Urinary bladder (tissue), 4 donors: ENCODE data around the gene ESYT3. TPM values are rescaled to one million over a fixed set of nuclear protein-coding genes. Genes with fewer than 3 reads are reported as not detected.
"Not testable (repeated sequence)": the region's sequence is repeated elsewhere in the genome, so short reads cannot be mapped to it uniquely, and the experiment has no call there.

Experiments used
- DNase-seq: peaks from one replicate; pipeline ENCODE4 v3.0.0-alpha.2; 2015; ENCODE audit errors: extremely low spot score
- H3K27ac ChIP-seq: one replicate; pipeline ENCODE4 v1.5.1; 2013; ENCODE audit warnings: low read depth, mild to moderate bottlenecking, moderate library complexity
- H3K36me3 ChIP-seq: one replicate; pipeline ENCODE4 v1.6.1; 2013; ENCODE audit warnings: mild to moderate bottlenecking, moderate library complexity; ENCODE audit not compliant: insufficient read depth
- H3K4me1 ChIP-seq: one replicate; pipeline ENCODE4 v1.6.1; 2013; ENCODE audit warnings: mild to moderate bottlenecking, moderate library complexity; ENCODE audit not compliant: insufficient read depth
- H3K4me3 ChIP-seq: one replicate; pipeline ENCODE4 v1.5.1; 2013; ENCODE audit warnings: low read depth, low read length
- WGBS: extraction: QIAGEN DNeasy Blood & Tissue Kit; methylation state at CpG from one replicate; pipeline ENCODE4 v1.1.7; 2013; 5-methylcytosine and 5-hydroxymethylcytosine counted together
- polyA plus RNA-seq: library from polyadenylated mRNA; stranded (reverse); fragments of 200-250 nt; gene quantifications from one replicate; pipeline ENCODE4 v1.2.3, GENCODE V29; 2013
- total RNA-seq: library from RNA; depleted of rRNA; stranded (reverse); fragments of >200 nt; gene quantifications from one replicate; pipeline ENCODE4 v1.2.3, GENCODE V29; 2014
- donor health status: healthy with polysubstance abuse.
- donor health status: healthy.

The ESYT3 gene
- total and polyA plus RNA-seq, 2 donors = 2.4 to 3.2 TPM

DNA sequence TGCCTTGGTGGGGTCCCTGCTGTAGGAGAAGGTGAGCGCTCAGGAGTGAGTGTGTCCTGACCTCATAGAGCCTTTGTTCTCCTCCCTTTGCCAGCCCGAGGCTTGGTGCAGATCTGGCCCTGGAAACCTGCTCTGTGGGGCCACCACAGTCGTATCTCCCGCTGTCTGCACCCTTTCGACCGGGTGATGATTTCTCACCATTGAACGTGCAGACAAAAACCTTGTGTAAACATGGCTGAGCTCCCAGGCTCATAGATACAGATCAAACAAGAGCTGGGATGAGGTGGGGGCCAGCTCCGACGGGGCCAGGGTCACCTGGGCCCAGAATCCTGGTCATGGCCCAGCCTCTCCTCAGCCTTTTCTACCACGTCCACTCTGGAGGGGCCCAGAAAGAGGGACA lies 34.6 kb upstream of the ESYT3 start:
- WGBS = 62% methylated on average over 10 of the region's 10 CpGs
- H3K27ac ChIP-seq = no peak overlapping the region

DNA sequence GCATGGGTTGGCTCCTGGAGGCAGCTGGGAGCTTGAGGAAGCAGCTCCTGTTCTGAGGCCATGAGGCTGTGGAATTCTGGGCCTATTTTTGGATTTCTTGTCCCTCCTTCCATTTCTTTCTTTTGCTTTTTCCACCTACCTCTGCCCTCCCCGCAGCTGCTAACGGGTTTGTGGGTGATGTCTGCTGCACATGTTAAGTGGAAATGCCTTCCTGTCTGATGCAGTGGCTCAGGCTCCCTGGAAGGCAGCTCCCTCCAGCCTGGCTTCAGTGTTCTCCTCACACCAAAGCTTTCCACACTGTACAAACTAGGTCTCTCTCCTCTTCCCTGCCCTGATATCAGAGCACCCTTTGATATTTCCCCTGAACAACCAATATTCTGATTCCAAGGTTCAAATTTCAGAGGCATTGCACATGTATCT lies 33.8 kb upstream of the ESYT3 start:
- no peak for DNase-seq
- H3K4me3 ChIP-seq = no peak overlapping the region
- H3K36me3 ChIP-seq = no peaks in the 10 kb centered on the region
- H3K4me1 ChIP-seq = no peaks in the 10 kb centered on the region
- H3K27ac ChIP-seq = no peak overlapping the region
- WGBS = 61% methylated on average over 2 of the region's 2 CpGs

More for the DNA sequence above, 34.6 kb upstream of the ESYT3 start:
- Histone ChIP-seq H3K36me3 (no peaks in the 10 kb centered on the region), H3K4me1 (no peaks in the 10 kb centered on the region), H3K4me3 (no peak overlapping the region)
- DNase-seq = no peak

- Histone ChIP-seq H3K4me1 (no peaks in the 10 kb centered on the region), H3K27ac (no peak overlapping the region), H3K4me3 (no peak overlapping the region), H3K36me3 (no peaks in the 10 kb centered on the region)
- no peak for DNase-seq
- WGBS = 88% methylated on average over 7 of the region's 7 CpGs
Observed at GRCh38 chr3:138401834-138402233, 32.6 kb upstream of the ESYT3 start.

GRCh38 chr3:138404121-138404520 lies 30.3 kb upstream of the ESYT3 start:
- Histone ChIP-seq H3K4me1 (no peaks in the 10 kb centered on the region), H3K4me3 (no peak overlapping the region), H3K36me3 (no peaks in the 10 kb centered on the region), H3K27ac (no peak overlapping the region)
- no peak for DNase-seq
- WGBS = 95% methylated on average over 6 of the region's 6 CpGs

DNA sequence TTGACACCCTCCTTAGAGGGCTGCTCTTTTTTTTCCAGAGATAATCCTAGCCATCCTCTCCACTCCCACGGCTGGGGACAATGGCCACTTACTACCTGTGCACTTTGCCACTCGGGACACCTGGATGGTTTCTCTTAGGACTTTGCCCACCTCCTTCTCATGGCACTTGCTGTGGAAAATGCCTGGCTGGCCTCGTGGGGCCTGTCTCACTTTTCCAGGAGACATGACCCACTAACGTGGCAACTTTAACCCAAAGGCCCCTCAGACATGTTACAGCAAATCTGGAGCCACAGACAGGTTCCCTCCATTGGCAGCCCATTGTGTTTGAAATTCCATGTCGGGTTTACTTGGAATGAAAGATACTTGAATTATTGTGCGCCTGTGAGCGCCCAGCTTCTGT lies 29.4 kb upstream of the ESYT3 start:
- no peak overlapping the region for H3K4me3 ChIP-seq
- H3K27ac ChIP-seq = no peak overlapping the region
- WGBS = 93% methylated on average over 7 of the region's 7 CpGs
- H3K4me1 ChIP-seq = no peaks in the 10 kb centered on the region
- no peak for DNase-seq
- H3K36me3 ChIP-seq = no peaks in the 10 kb centered on the region

- no peak for DNase-seq
- 83% methylated on average over 5 of the region's 5 CpGs for WGBS
- H3K4me1 ChIP-seq = no peaks in the 10 kb centered on the region
- no peaks in the 10 kb centered on the region for H3K36me3 ChIP-seq
- no peak overlapping the region for H3K27ac ChIP-seq
- H3K4me3 ChIP-seq = no peak overlapping the region
Observed at GRCh38 chr3:138405486-138405885, 28.9 kb upstream of the ESYT3 start.

- 89% methylated on average over 2 of the region's 2 CpGs for WGBS
- Histone ChIP-seq H3K4me1 (no peaks in the 10 kb centered on the region), H3K27ac (no peak overlapping the region), H3K36me3 (no peaks in the 10 kb centered on the region), H3K4me3 (no peak overlapping the region)
- DNase-seq = no peak
Observed at GRCh38 chr3:138406606-138407005, 27.8 kb upstream of the ESYT3 start.

GRCh38 chr3:138407236-138407907 lies 27.0 kb upstream of the ESYT3 start:
- H3K27ac ChIP-seq = no peak overlapping the region
- no peak for DNase-seq
- H3K4me1 ChIP-seq = no peaks in the 10 kb centered on the region
- no peaks in the 10 kb centered on the region for H3K36me3 ChIP-seq
- no peak overlapping the region for H3K4me3 ChIP-seq
- 82% methylated on average over 3 of the region's 3 CpGs for WGBS

DNA sequence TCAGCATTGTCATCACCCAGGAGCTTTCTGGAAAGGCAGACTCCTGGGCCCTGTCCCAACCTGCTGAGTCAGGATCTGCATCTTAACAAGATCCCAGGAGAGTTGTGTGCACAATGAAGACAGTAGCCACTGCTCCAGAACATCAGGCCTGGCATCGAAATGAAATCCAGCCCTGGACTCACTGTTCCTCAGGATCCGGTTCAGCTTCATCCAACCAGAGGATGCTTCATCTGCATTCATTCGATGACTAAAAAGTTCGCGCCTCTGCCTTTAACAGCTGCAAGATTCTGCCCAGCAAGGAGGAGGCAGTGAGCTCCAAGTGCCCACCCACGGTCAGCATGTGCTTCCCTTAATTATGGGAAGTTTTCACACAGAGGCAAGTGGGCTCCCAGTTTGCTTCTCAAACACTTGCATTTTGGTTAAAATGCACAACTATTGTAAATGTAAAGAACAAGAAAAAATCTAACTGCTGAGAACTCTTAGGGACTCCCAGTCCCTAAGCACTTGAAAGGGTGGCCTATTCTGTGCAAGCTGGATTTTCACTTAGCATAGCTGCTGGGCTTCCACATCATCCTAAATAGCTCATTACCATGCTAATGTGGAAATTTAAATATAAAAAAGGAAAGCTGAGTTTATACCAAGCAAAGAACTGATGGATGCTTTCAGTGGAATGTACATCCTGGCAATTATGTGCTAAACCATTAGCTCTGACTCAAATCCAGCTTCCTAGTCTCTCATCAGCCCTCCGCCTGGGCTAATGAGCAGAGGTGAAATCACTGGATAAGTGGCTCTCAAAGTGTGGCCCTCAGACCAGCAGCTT lies 25.5 kb upstream of the ESYT3 start:
- Histone ChIP-seq H3K4me1 (no peaks in the 10 kb centered on the region), H3K4me3 (no peak overlapping the region), H3K27ac (no peak overlapping the region), H3K36me3 (no peaks in the 10 kb centered on the region)
- WGBS = 57% methylated on average over 7 of the region's 7 CpGs
- DNase-seq = no peak

GRCh38 chr3:138412821-138413551 lies 21.4 kb upstream of the ESYT3 start:
- H3K27ac ChIP-seq = no peak overlapping the region
- no peaks in the 10 kb centered on the region for H3K4me1 ChIP-seq
- H3K36me3 ChIP-seq = no peaks in the 10 kb centered on the region
- H3K4me3 ChIP-seq = no peak overlapping the region
- 71% methylated on average over 9 of the region's 9 CpGs for WGBS
- DNase-seq = no peak

- not testable (repeated sequence) for DNase-seq, H3K4me3 ChIP-seq, H3K4me1 ChIP-seq, H3K27ac ChIP-seq, H3K36me3 ChIP-seq
- WGBS = 83% methylated on average over 4 of the region's 4 CpGs
Observed at GRCh38 chr3:138416236-138416635, 18.2 kb upstream of the ESYT3 start.

GRCh38 chr3:138417559-138417982 lies 16.8 kb upstream of the ESYT3 start:
- Histone ChIP-seq H3K36me3 (no peaks in the 10 kb centered on the region), H3K4me1 (no peaks in the 10 kb centered on the region), H3K4me3 (no peak overlapping the region), H3K27ac (no peak overlapping the region)
- WGBS = 18% methylated on average over 7 of the region's 7 CpGs
- peak; percentile 35 for DNase-seq

DNA sequence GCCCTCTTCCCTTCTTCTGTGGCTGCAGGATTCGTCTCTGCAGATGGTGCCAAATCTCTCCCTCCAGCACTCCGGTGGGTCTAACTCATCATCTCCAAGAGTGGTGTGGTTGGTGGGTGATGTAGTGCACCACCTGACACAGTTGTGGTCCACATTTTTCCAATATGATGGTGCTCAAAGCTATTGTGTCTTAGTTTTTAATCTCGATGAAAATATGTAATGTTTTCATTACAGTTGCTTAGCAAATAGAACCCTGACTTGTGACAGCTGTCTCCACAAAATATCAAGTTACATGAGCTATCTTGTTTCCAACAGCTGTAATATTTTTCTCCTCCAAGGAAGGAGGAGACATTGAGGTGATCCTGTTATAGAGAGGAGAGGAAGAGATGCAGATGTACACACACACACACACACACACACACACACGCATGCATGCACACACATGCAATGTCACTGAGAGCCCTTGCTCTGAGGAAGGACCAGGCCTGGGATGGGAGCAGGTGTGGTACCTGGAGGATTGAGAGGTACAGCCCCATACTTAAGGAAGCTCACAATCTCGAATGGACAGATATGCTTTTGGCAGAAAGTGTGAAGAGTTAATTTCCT lies 15.7 kb upstream of the ESYT3 start:
- H3K36me3 ChIP-seq = no peaks in the 10 kb centered on the region
- no peaks in the 10 kb centered on the region for H3K4me1 ChIP-seq
- H3K27ac ChIP-seq = no peak overlapping the region
- DNase-seq = no peak
- H3K4me3 ChIP-seq = no peak overlapping the region
- WGBS = 67% methylated on average over 5 of the region's 5 CpGs
